ENCODE measurements around the gene ITGB6.
A peak's percentile ranks its signal among the peaks of the same experiment; 100 is the strongest.

Gene ITGB6

DNA sequence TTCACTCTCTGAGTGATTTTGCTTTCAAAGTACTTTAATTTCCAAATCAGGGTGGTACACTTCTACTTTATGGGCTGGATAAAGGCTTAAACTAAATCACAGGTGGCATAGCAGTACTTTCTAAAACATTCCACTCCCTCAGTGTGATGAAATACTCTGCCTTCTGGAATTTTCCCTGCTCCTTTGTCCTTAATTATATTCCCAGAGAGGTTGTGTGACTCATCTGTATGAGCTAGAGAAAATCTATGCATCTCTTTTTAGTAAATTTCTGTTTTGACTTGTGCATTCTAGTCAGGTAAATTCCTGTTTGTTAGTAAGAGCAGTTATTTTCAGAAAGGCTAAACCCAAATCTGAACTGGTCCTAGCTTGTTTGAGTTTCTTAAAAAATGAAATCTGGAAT lies 108.7 kb downstream of the ITGB6 start:
- no peak for TF ChIP-seq EZH2 (IDR thresholded peaks at IDR 0.05; ENCODE audit: borderline replicate concordance, low read length)
- TF ChIP-seq, protein P1, sequence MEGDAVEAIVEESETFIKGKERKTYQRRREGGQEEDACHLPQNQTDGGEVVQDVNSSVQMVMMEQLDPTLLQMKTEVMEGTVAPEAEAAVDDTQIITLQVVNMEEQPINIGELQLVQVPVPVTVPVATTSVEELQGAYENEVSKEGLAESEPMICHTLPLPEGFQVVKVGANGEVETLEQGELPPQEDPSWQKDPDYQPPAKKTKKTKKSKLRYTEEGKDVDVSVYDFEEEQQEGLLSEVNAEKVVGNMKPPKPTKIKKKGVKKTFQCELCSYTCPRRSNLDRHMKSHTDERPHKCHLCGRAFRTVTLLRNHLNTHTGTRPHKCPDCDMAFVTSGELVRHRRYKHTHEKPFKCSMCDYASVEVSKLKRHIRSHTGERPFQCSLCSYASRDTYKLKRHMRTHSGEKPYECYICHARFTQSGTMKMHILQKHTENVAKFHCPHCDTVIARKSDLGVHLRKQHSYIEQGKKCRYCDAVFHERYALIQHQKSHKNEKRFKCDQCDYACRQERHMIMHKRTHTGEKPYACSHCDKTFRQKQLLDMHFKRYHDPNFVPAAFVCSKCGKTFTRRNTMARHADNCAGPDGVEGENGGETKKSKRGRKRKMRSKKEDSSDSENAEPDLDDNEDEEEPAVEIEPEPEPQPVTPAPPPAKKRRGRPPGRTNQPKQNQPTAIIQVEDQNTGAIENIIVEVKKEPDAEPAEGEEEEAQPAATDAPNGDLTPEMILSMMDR (IDR thresholded peaks at IDR 0.05; ENCODE audit: low read length) = no peak
- Histone ChIP-seq H3K9ac (ENCODE audit: low read length) (no peak overlapping the region), H3K79me2 (ENCODE audit: insufficient read depth, low read length) (no peaks in the 10 kb centered on the region), H4K20me1 (ENCODE audit: insufficient read depth, low read length) (no peaks in the 10 kb centered on the region), H3K27ac (ENCODE audit: low read depth, low read length, poor library complexity, severe bottlenecking) (no peak overlapping the region), H3K4me3 (ENCODE audit: low read depth, low read length, poor library complexity, severe bottlenecking) (no peak overlapping the region), H3K9me3 (ENCODE audit: low read length) (peaks cover 2% of the 10 kb centered on the region; the same call in 1 of the 2 replicates), H3K4me2 (ENCODE audit: low read length) (no peak overlapping the region), H3F3A (ENCODE audit: insufficient read depth, low read length) (no peaks in the 10 kb centered on the region), H3K36me3 (ENCODE audit: insufficient read depth, low read length) (no peaks in the 10 kb centered on the region), H2AFZ (ENCODE audit: low read length) (no peak overlapping the region), H3K9me2 (ENCODE audit: low read depth, low read length) (no peaks in the 10 kb centered on the region), H3K4me1 (ENCODE audit: insufficient read depth, low read length, severe bottlenecking) (no peaks in the 10 kb centered on the region), H3K27me3 (ENCODE audit: insufficient read depth, low read length) (no peaks in the 10 kb centered on the region)

GRCh38 chr2:160087854-160088745 lies 112.0 kb downstream of the ITGB6 start:
- Histone ChIP-seq H3K9me2 (ENCODE audit: low read depth, low read length) (no peaks in the 10 kb centered on the region), H3K27ac (ENCODE audit: low read depth, low read length, poor library complexity, severe bottlenecking) (no peak overlapping the region), H3K9ac (ENCODE audit: low read length) (no peak overlapping the region), H3F3A (ENCODE audit: insufficient read depth, low read length) (no peaks in the 10 kb centered on the region), H3K4me1 (ENCODE audit: insufficient read depth, low read length, severe bottlenecking) (no peaks in the 10 kb centered on the region), H3K4me3 (ENCODE audit: low read depth, low read length, poor library complexity, severe bottlenecking) (no peak overlapping the region), H3K79me2 (ENCODE audit: insufficient read depth, low read length) (no peaks in the 10 kb centered on the region), H2AFZ (ENCODE audit: low read length) (no peak overlapping the region), H3K36me3 (ENCODE audit: insufficient read depth, low read length) (no peaks in the 10 kb centered on the region), H3K4me2 (ENCODE audit: low read length) (no peak overlapping the region), H4K20me1 (ENCODE audit: insufficient read depth, low read length) (no peaks in the 10 kb centered on the region), H3K9me3 (ENCODE audit: low read length) (peaks cover 2% of the 10 kb centered on the region; the same call in 1 of the 2 replicates), H3K27me3 (ENCODE audit: insufficient read depth, low read length) (no peaks in the 10 kb centered on the region)
- no peak for TF ChIP-seq EZH2 (IDR thresholded peaks at IDR 0.05; ENCODE audit: borderline replicate concordance, low read length)
- TF ChIP-seq, protein P1 (IDR thresholded peaks at IDR 0.05; ENCODE audit: low read length) = peak; percentile 52; the same call in 1 of the 2 replicates

- H3K36me3 ChIP-seq (ENCODE audit: insufficient read depth, low read length) = no peaks in the 10 kb centered on the region
- H3K9me2 ChIP-seq (ENCODE audit: low read depth, low read length) = no peaks in the 10 kb centered on the region
- no peak overlapping the region for H2AFZ ChIP-seq (ENCODE audit: low read length)
- TF ChIP-seq, protein P1 (IDR thresholded peaks at IDR 0.05; ENCODE audit: low read length) = peak; percentile 42; the same call in 1 of the 2 replicates
- no peak for TF ChIP-seq EZH2 (IDR thresholded peaks at IDR 0.05; ENCODE audit: borderline replicate concordance, low read length)
- H4K20me1 ChIP-seq (ENCODE audit: insufficient read depth, low read length) = no peaks in the 10 kb centered on the region
- peaks cover 2% of the 10 kb centered on the region; the same call in 1 of the 2 replicates for H3K9me3 ChIP-seq (ENCODE audit: low read length)
- H3K4me2 ChIP-seq (ENCODE audit: low read length) = no peak overlapping the region
- no peak overlapping the region for H3K4me3 ChIP-seq (ENCODE audit: low read depth, low read length, poor library complexity, severe bottlenecking)
- no peak overlapping the region for H3K9ac ChIP-seq (ENCODE audit: low read length)
- H3K27me3 ChIP-seq (ENCODE audit: insufficient read depth, low read length) = no peaks in the 10 kb centered on the region
- no peaks in the 10 kb centered on the region for H3F3A ChIP-seq (ENCODE audit: insufficient read depth, low read length)
- no peaks in the 10 kb centered on the region for H3K79me2 ChIP-seq (ENCODE audit: insufficient read depth, low read length)
- H3K4me1 ChIP-seq (ENCODE audit: insufficient read depth, low read length, severe bottlenecking) = no peaks in the 10 kb centered on the region
- no peak overlapping the region for H3K27ac ChIP-seq (ENCODE audit: low read depth, low read length, poor library complexity, severe bottlenecking)
Observed at GRCh38 chr2:160085662-160086061, 114.4 kb downstream of the ITGB6 start.

Measured in OCI-LY1 (cell line).